ENCODE results near the gene TVP23A.
"Not testable (repeated sequence)": the region's sequence is repeated elsewhere in the genome, so short reads cannot be mapped to it uniquely, and the experiment has no call there.

TVP23A gene

GRCh38 chr16:10835281-10835931 lies 16.8 kb upstream of the TVP23A start:
- peak; percentile 89 for DNase-seq

GRCh38 chr16:10834766-10835165 lies 16.2 kb upstream of the TVP23A start:
- DNase-seq, result no peak

- DNase-seq, result no peak
Observed at GRCh38 chr16:10834130-10834529, 15.5 kb upstream of the TVP23A start.

GRCh38 chr16:10833271-10833670 lies 14.7 kb upstream of the TVP23A start:
- no peak for DNase-seq

GRCh38 chr16:10831894-10832886 lies 13.6 kb upstream of the TVP23A start:
- no peak for DNase-seq

- not testable (repeated sequence) for DNase-seq
Observed at GRCh38 chr16:10830240-10830639, 11.6 kb upstream of the TVP23A start.

GRCh38 chr16:10829390-10830098 lies 10.9 kb upstream of the TVP23A start:
- DNase-seq, result not testable (repeated sequence)

- DNase-seq, result no peak
Observed at GRCh38 chr16:10828851-10829366, 10.3 kb upstream of the TVP23A start.

- DNase-seq, result no peak
Observed at GRCh38 chr16:10827691-10828341, 9.2 kb upstream of the TVP23A start.

GRCh38 chr16:10824111-10824893 lies 5.7 kb upstream of the TVP23A start:
- DNase-seq, result no peak

GRCh38 chr16:10822702-10823101 lies 4.1 kb upstream of the TVP23A start:
- no peak for DNase-seq

- DNase-seq, result no peak
Observed at GRCh38 chr16:10820546-10820945, 2.0 kb upstream of the TVP23A start.

- no peak for DNase-seq
Observed at GRCh38 chr16:10817514-10817913, 1.1 kb downstream of the TVP23A start.

GRCh38 chr16:10813099-10813455 lies 5.5 kb downstream of the TVP23A start:
- DNase-seq, result no peak

GRCh38 chr16:10812312-10813098 lies 6.1 kb downstream of the TVP23A start:
- DNase-seq, result peak; percentile 73

GRCh38 chr16:10809706-10810105 lies 8.9 kb downstream of the TVP23A start:
- no peak for DNase-seq

- no peak for DNase-seq
Observed at GRCh38 chr16:10808850-10809249, 9.7 kb downstream of the TVP23A start.

- no peak for DNase-seq
Observed at GRCh38 chr16:10808218-10808617, 10.4 kb downstream of the TVP23A start.

- DNase-seq, result no peak
Observed at GRCh38 chr16:10806698-10807097, 11.9 kb downstream of the TVP23A start.

- no peak for DNase-seq
Observed at GRCh38 chr16:10805334-10805733, 13.3 kb downstream of the TVP23A start.

- DNase-seq, result no peak
Observed at GRCh38 chr16:10799736-10800135, 18.9 kb downstream of the TVP23A start.

All from activated CD4-positive, alpha-beta T cell treated with anti-CD3 and anti-CD28 coated beads, Interleukin-2, Interleukin-6, amounts not matched to agents 100 ng/mL and 50 ng/mL, durations not matched to agents 16 hours and 8 hours (primary cell).